GM06990 (cell line): Measurements from ENCODE around the gene KLHL30.
"Not testable (repeated sequence)": the region's sequence is repeated elsewhere in the genome, so short reads cannot be mapped to it uniquely, and the experiment has no call there.

Experiments
- DNase-seq: peaks from one replicate; pipeline ENCODE4 v3.0.0-alpha.2; 2011; ENCODE audit not compliant: insufficient read length; ENCODE audit errors: extremely low read depth
- H3K27me3 ChIP-seq: replicated peaks from 2 replicates; pipeline ENCODE4 v1.6.0; 2011; ENCODE audit warnings: low read length; ENCODE audit not compliant: control insufficient read depth, insufficient read depth
- H3K36me3 ChIP-seq: 2 replicates; pipeline ENCODE4 v1.5.1; 2011; ENCODE audit warnings: low read length; ENCODE audit not compliant: control insufficient read depth, insufficient read depth
- H3K4me3 ChIP-seq: replicated peaks from 2 replicates; pipeline ENCODE4 v1.5.1; 2011; ENCODE audit warnings: low read depth, mild to moderate bottlenecking, control low read depth, low read length
- TF ChIP-seq, protein P1 (sequence below): IDR thresholded peaks from 2 replicates; pipeline ENCODE4 v1.5.1; 2011; ENCODE audit warnings: low read length, control low read depth, mild to moderate bottlenecking, inconsistent platforms; ENCODE audit not compliant: insufficient read depth, poor library complexity, severe bottlenecking

The KLHL30 gene

DNA sequence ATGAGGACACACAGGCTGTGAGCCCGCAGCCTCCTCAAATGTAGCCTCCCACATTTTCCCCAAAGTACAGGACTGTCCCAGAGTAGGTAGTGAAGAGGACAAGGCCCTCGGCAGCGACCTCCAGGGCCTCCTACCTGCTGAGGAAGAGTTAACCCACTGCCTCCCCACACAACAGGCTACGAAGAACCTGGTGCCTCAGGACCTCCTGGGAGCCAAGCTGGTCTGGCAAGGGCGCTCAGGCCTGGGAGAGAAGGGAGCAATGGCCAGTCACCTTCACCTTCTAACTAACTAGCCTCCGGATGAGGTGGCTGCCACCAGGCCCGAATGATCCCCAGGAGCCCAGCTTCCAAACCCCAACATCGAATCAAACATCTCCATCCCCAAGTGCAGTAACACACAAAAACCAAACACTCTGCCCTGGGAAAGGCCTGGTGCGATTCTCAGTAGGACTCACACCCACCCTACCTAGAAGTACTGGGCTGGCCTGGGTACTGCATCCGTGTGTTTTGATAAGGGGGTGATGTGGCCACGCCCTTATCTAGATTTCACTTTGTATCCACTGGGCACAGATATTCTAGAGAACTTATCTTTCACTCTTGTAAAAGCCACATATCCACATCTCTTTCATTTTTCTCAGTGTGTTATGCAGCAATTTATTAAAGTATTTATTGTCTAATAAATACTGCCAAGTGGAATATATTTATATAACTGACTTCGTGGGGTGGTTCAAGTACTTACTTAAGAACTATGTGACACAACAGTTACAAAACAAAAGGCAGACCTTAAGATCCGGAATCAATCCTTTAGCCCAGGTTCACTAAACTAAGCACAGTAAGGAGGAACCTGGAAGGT is 30.0 kb downstream of the KLHL30 start:
- Histone ChIP-seq H3K4me3 (no peak overlapping the region), H3K27me3 (no peaks in the 10 kb centered on the region), H3K36me3 (peaks cover 28% of the 10 kb centered on the region)
- no peak for DNase-seq
- TF ChIP-seq, protein P1, sequence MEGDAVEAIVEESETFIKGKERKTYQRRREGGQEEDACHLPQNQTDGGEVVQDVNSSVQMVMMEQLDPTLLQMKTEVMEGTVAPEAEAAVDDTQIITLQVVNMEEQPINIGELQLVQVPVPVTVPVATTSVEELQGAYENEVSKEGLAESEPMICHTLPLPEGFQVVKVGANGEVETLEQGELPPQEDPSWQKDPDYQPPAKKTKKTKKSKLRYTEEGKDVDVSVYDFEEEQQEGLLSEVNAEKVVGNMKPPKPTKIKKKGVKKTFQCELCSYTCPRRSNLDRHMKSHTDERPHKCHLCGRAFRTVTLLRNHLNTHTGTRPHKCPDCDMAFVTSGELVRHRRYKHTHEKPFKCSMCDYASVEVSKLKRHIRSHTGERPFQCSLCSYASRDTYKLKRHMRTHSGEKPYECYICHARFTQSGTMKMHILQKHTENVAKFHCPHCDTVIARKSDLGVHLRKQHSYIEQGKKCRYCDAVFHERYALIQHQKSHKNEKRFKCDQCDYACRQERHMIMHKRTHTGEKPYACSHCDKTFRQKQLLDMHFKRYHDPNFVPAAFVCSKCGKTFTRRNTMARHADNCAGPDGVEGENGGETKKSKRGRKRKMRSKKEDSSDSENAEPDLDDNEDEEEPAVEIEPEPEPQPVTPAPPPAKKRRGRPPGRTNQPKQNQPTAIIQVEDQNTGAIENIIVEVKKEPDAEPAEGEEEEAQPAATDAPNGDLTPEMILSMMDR: no peak

DNA sequence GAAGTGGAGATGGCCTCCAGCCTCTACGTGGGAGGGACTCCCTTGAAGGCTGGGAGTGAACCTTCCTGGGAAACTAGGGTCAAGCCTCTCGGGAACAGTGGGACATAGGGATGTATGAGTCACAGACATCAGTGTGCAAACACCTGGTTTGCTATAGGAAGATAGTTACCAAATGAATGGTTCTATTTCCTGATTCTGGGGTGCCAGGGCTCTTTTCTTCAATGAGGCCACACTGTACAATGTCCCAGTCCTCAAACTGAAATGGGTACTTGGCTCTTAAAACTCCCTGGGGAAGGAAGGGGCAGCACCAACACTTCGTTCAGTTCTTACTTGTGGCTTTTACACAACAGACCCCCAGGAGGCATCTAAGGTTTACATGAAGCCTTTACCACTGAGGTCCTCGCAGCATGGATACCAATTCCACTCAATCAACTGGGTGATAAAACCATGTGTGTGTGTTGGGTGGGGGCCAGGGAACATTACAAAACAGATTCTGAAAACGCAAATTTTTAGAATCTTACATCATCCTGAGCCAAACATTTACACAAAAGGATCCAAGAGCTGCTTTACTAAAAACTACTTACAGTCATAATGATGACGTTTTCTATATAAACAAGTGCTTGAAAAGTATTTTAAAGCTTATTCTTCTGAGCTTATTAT is 30.7 kb downstream of the KLHL30 start:
- no peak for DNase-seq
- no peak overlapping the region for H3K4me3 ChIP-seq
- TF ChIP-seq, protein P1: no peak
- H3K27me3 ChIP-seq: no peaks in the 10 kb centered on the region
- H3K36me3 ChIP-seq: peaks cover 31% of the 10 kb centered on the region

DNA sequence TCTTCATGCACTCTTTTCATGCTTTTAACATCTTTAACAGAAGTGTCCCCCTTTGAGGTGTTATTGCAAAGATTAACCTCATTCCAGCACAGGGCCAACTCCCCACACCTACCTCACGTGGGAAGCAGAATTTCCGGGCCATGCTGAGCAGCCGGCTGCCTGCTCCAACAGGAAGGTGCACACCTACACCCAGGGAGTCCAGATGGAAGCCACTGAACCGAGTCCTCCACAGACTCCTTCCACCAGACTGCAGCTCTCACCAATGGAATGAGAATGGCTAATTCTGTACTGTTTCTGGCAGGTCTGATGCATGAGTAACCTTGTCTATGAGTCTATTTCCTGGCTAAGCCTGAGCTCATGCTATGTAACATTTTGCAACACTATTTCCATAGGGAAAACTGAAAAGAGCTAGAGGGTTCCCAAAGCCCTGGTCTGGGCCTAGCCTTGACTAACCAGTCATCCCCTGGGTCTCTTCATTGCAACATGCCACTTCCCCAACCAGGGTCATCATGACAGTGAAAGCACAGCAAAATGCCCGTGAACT is 31.3 kb downstream of the KLHL30 start:
- DNase-seq: no peak
- Histone ChIP-seq H3K27me3 (no peaks in the 10 kb centered on the region), H3K4me3 (no peak overlapping the region), H3K36me3 (peaks cover 33% of the 10 kb centered on the region)
- TF ChIP-seq, protein P1: no peak

DNA sequence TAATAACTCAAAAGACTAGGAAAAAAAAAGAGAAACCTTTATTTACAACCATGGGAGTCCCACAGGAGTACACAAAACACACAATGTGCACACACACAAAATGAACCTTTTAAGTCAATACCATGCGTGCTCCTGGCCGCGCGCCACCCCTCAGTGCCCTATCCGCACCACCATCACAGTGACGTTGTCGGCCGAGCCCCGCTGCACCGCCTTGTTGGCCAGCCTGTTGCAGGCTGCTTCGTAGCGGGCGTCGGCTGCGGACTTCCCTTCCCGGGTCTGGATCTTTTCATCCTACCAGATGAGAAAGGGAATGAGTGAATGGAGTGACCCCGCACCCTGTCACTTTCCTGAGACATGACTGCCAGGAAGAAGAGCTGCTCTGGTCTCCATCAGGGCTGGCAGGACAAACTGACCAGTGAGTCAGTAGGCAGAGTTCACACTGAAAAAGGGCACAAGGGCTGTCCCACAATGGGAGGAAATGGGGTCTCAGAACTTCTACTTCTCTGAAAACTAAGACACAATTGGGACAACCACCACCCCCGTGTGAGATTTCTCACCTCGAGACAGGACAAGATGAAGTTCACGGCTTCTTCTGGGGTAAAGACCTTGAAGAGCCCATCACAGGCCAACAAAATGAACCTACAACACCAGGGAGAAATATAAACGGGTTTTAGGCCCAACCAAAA is 32.1 kb downstream of the KLHL30 start:
- H3K36me3 ChIP-seq: peaks cover 37% of the 10 kb centered on the region
- TF ChIP-seq, protein P1: no peak
- DNase-seq: no peak

DNA sequence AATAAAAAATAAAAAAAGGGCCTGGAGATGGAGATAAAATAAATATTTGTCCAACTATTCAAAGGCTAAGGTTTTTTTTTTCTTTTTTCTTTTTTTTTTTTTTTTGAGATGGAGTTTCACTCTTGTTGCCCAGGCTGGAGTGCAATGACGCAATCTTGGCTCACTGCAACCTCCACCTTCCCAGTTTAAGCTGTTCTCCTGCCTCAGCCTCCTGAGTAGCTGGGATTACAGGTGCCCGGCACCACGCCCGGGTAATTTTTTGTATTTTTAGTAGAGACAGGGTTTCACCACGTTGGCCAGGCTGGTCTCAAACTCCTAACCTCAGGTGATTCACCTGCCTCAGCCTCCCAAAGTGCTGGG is 32.6 kb downstream of the KLHL30 start:
- peaks cover 37% of the 10 kb centered on the region for H3K36me3 ChIP-seq
- not testable (repeated sequence) for DNase-seq, H3K4me3 ChIP-seq, H3K27me3 ChIP-seq

More for the DNA sequence above, 32.1 kb downstream of the KLHL30 start:
- no peaks in the 10 kb centered on the region for H3K27me3 ChIP-seq
- H3K4me3 ChIP-seq: no peak overlapping the region
